Ureter (tissue), 1 donor: ENCODE data around the gene UQCR10. TPM values are rescaled to one million over a fixed set of nuclear protein-coding genes. Genes with fewer than 3 reads are reported as not detected.
A peak's percentile ranks its signal among the peaks of the same experiment; 100 is the strongest.

ENCODE experiments used
- DNase-seq: peaks from one replicate; pipeline ENCODE4 v3.0.0-alpha.2; 2020; ENCODE audit warnings: low spot score
- total RNA-seq: library from RNA; stranded (reverse); gene quantifications from one replicate; pipeline ENCODE4 v1.2.4, GENCODE V29; 2023
- donor health status: DM: yes; HTN: yes; CAD: no.

Gene UQCR10
- 104 TPM for total RNA-seq

GRCh38 chr22:29767171-29768051, at the start of gene UQCR10:
Gene UQCR10, plus strand, starts transcription at chr22:29767369. Its CDS starts 30 bp downstream, at chr22:29767399.
- peak; percentile 91 for DNase-seq

- no peak for DNase-seq
These were observed 49.4 kb upstream of the UQCR10 start for GRCh38 chr22:29717789-29718188.

- DNase-seq, result no peak
These were observed 47.9 kb upstream of the UQCR10 start for GRCh38 chr22:29718949-29719898.

GRCh38 chr22:29719899-29720645, 47.1 kb upstream of the UQCR10 start, which contains the start of gene CABP7:
Gene CABP7, plus strand, starts transcription at chr22:29720003. Its CDS starts 422 bp downstream, at chr22:29720425.
- no peak for DNase-seq

GRCh38 chr22:29720811-29721323, 46.3 kb upstream of the UQCR10 start:
- no peak for DNase-seq

GRCh38 chr22:29722151-29722550, 45.0 kb upstream of the UQCR10 start:
- no peak for DNase-seq

GRCh38 chr22:29722587-29722986, 44.6 kb upstream of the UQCR10 start:
- no peak for DNase-seq

GRCh38 chr22:29723766-29724165, 43.4 kb upstream of the UQCR10 start:
- no peak for DNase-seq

GRCh38 chr22:29724843-29725242, 42.3 kb upstream of the UQCR10 start:
- DNase-seq, result no peak

- no peak for DNase-seq
These were observed 41.1 kb upstream of the UQCR10 start for GRCh38 chr22:29726106-29726505.

- no peak for DNase-seq
These were observed 40.5 kb upstream of the UQCR10 start for GRCh38 chr22:29726512-29727130.

GRCh38 chr22:29727131-29727523, 40.0 kb upstream of the UQCR10 start:
- DNase-seq, result no peak

- no peak for DNase-seq
These were observed 38.0 kb upstream of the UQCR10 start for GRCh38 chr22:29729161-29729560.

GRCh38 chr22:29731058-29731850, 35.9 kb upstream of the UQCR10 start:
- DNase-seq, result no peak

- no peak for DNase-seq
These were observed 34.3 kb upstream of the UQCR10 start for GRCh38 chr22:29732883-29733282.

- peak; percentile 57 for DNase-seq
These were observed 33.6 kb upstream of the UQCR10 start for GRCh38 chr22:29733362-29734201.

GRCh38 chr22:29734406-29734805, 32.8 kb upstream of the UQCR10 start:
- no peak for DNase-seq

GRCh38 chr22:29734838-29735237, 32.3 kb upstream of the UQCR10 start:
- no peak for DNase-seq

- no peak for DNase-seq
These were observed 31.8 kb upstream of the UQCR10 start for GRCh38 chr22:29735416-29735815.
